A549 (cell line): ENCODE results near the gene RPL26. TPM values are rescaled to one million over a fixed set of nuclear protein-coding genes. Genes with fewer than 3 reads are reported as not detected.

Source experiments
- ATAC-seq, 2 experiments: fragments of 200-7000 bp in 1 of 2; fragments of >200 bp in 1 of 2; cut with Nextera tagmentation in 1 of 2; cut with Tn5 transposase in 1 of 2; 3 replicates each; pipeline versions ENCODE4 v1.8.0 to v1.9.1; 2018 to 2020; ENCODE audit warnings: mild to moderate bottlenecking in 1 of 2, moderate library complexity in 1 of 2
- CTCF ChIA-PET: fragments of 300-600 bp; sonication (Branson Sonifier 250); formaldehyde crosslinking; extraction: SDS; loops from one replicate; lab custom pipeline; 2021; ENCODE audit warnings: antibody characterized with exemption, inconsistent platforms; lab: Yijun Ruan, JAX
- POLR2A ChIA-PET: fragments of 350-600 bp; formaldehyde crosslinking; extraction: SDS; loops from one replicate; lab custom pipeline; 2021; ENCODE audit warnings: antibody characterized with exemption, inconsistent platforms; lab: Yijun Ruan, JAX
- DNase-seq, 2 experiments: peaks; one replicate each; pipeline versions ENCODE4 v3.0.0 to v3.0.0-alpha.2; 2011 to 2016; ENCODE audit warnings: low read depth in 1 of 2, low spot score in 1 of 2
- FAIRE-seq: peaks from 2 replicates; lab custom pipeline; 2011; peaks lifted over from hg19 to GRCh38; lab: Jason Lieb, UNC
- H3K27ac ChIP-seq, 2 experiments: fragments of >200 bp; sonication (Bioruptor Twin); formaldehyde crosslinking; 3 replicates each; pipeline ENCODE4 v1.5.1; 2016 to 2017
- H3K4me1 ChIP-seq: fragments of >200 bp; sonication (Bioruptor Twin); formaldehyde crosslinking; 3 replicates; pipeline ENCODE4 v1.6.1; 2016
- H3K4me2 ChIP-seq: fragments of >200 bp; sonication (Bioruptor Twin); formaldehyde crosslinking; 3 replicates; pipeline ENCODE4 v1.6.1; 2016
- H3K4me3 ChIP-seq: fragments of >200 bp; sonication (Bioruptor Twin); formaldehyde crosslinking; 3 replicates; pipeline ENCODE4 v1.5.1; 2016
- H3K9me3 ChIP-seq: fragments of >200 bp; sonication (Bioruptor Twin); formaldehyde crosslinking; 3 replicates; pipeline ENCODE4 v1.6.1; 2016
- CBX2 ChIP-seq: fragments of 200-600 bp; sonication (generic); IDR thresholded peaks from 2 replicates; pipeline ENCODE4 v1.6.1; 2016; ENCODE audit warnings: low read depth, mild to moderate bottlenecking, borderline replicate concordance
- CBX8 ChIP-seq: fragments of 200-600 bp; sonication (generic); IDR thresholded peaks from 2 replicates; pipeline ENCODE4 v1.6.1; 2016
- CHD4 ChIP-seq: fragments of 200-600 bp; sonication (generic); IDR thresholded peaks from 2 replicates; pipeline ENCODE4 v1.6.1; 2016; ENCODE audit warnings: antibody characterized with exemption, mild to moderate bottlenecking, borderline replicate concordance
- EHMT2 ChIP-seq: fragments of 200-600 bp; sonication (generic); IDR thresholded peaks from 2 replicates; pipeline ENCODE4 v1.6.1; 2016; ENCODE audit warnings: antibody characterized with exemption, low read depth, mild to moderate bottlenecking, moderate library complexity
- EP300 ChIP-seq, 2 experiments: fragments of >200 bp; sonication (Bioruptor Twin); formaldehyde crosslinking; IDR thresholded peaks; 2 replicates in 1 of 2; 3 replicates in 1 of 2; pipeline ENCODE4 v1.6.1; 2016 to 2017
- FOSB ChIP-seq: fragments of 250-450 bp; sonication (Bioruptor Pico); IDR thresholded peaks from 2 replicates; pipeline ENCODE4 v1.5.0; 2020; ENCODE audit warnings: mild to moderate bottlenecking, moderate library complexity
- FOXS1 ChIP-seq: fragments of 250-450 bp; sonication (Bioruptor Pico); IDR thresholded peaks from 2 replicates; pipeline ENCODE4 v1.5.0; 2020; ENCODE audit warnings: mild to moderate bottlenecking, moderate library complexity
- GATA3 ChIP-seq: IDR thresholded peaks from 2 replicates; pipeline ENCODE4 v1.6.1; 2012; ENCODE audit warnings: borderline replicate concordance
- HDAC2 ChIP-seq: fragments of 200-600 bp; sonication (generic); IDR thresholded peaks from 2 replicates; pipeline ENCODE4 v1.6.1; 2016
- HOXA7 ChIP-seq: fragments of 250-450 bp; sonication (Bioruptor Pico); IDR thresholded peaks from 2 replicates; pipeline ENCODE4 v1.5.0; 2020; ENCODE audit warnings: mild to moderate bottlenecking, moderate library complexity
- KDM1A ChIP-seq: fragments of 200-600 bp; sonication (generic); IDR thresholded peaks from 2 replicates; pipeline ENCODE4 v1.6.1; 2016; ENCODE audit warnings: low read depth, mild to moderate bottlenecking
- MYC ChIP-seq: IDR thresholded peaks from 2 replicates; pipeline ENCODE4 v1.6.1; 2012; ENCODE audit warnings: mild to moderate bottlenecking, inconsistent platforms, low read length, improper control_type of control experiment, borderline replicate concordance
- PHF8 ChIP-seq: fragments of 200-600 bp; sonication (generic); IDR thresholded peaks from 2 replicates; pipeline ENCODE4 v1.6.1; 2016; ENCODE audit warnings: low read depth, mild to moderate bottlenecking, antibody characterized with exemption, moderate library complexity, borderline replicate concordance
- RAD21 ChIP-seq, 2 experiments: fragments of >200 bp in 1 of 2; sonication (Bioruptor Twin) in 1 of 2; formaldehyde crosslinking in 1 of 2; IDR thresholded peaks in 1 of 2; conservative IDR thresholded peaks in 1 of 2; 2 replicates in 1 of 2; 3 replicates in 1 of 2; pipeline ENCODE4 v1.6.1; 2012 to 2018; ENCODE audit warnings: inconsistent platforms in 1 of 2
- RFX5 ChIP-seq: fragments of 450-650 bp; IDR thresholded peaks from 2 replicates; pipeline ENCODE4 v1.7.1; 2014; ENCODE audit warnings: antibody characterized with exemption, mild to moderate bottlenecking, moderate library complexity
- RNF2 ChIP-seq: fragments of 200-600 bp; sonication (generic); IDR thresholded peaks from 2 replicates; pipeline ENCODE4 v1.6.1; 2016; ENCODE audit warnings: low read depth, mild to moderate bottlenecking, antibody characterized with exemption, moderate library complexity, borderline replicate concordance
- SMC3 ChIP-seq: fragments of >200 bp; sonication (Bioruptor Twin); formaldehyde crosslinking; IDR thresholded peaks from 3 replicates; pipeline ENCODE4 v1.6.1; 2018; ENCODE audit warnings: inconsistent platforms
- SREBF2 ChIP-seq: fragments of 450-650 bp; IDR thresholded peaks from 2 replicates; pipeline ENCODE4 v1.6.1; 2014; ENCODE audit warnings: mild to moderate bottlenecking, moderate library complexity
- WGBS: methylation state at CpG from one replicate; pipeline ENCODE4 v1.1.6; 2017; ENCODE audit errors: missing lambda C conversion rate; 5-methylcytosine and 5-hydroxymethylcytosine counted together
- polyA plus RNA-seq, 4 experiments: library from polyadenylated mRNA; depleted of rRNA in 3 of 4; stranded (reverse); fragments of >200 nt; fragmentation: RNase III in 1 of 4; extraction: RNeasy Plus Mini Kit Qiagen cat#74134 plus additional on column Dnase treatment in 1 of 4; gene quantifications; 2 replicates in 3 of 4; 3 replicates in 1 of 4; pipeline ENCODE4 v1.2.3, GENCODE V29; 2011 to 2017
- TF ChIP-seq, protein P1 (sequence below): fragments of 450-650 bp; IDR thresholded peaks from 2 replicates; pipeline ENCODE4 v1.6.1; 2014; ENCODE audit warnings: antibody characterized with exemption
- TF ChIP-seq, protein P2 (sequence below): fragments of >200 bp; sonication (Bioruptor Twin); formaldehyde crosslinking; IDR thresholded peaks from 3 replicates; pipeline ENCODE4 v1.6.1; 2016
- TF ChIP-seq, protein P3 (sequence below): fragments of 150-350 bp; IDR thresholded peaks from 2 replicates; pipeline ENCODE4 v1.6.1; 2014; ENCODE audit warnings: low read depth, mild to moderate bottlenecking, low read length

RPL26 gene
- polyA plus RNA-seq, 2 of the 4 experiments (the other 2 are of a cell fraction), result 5,521 to 7,141 TPM

DNA sequence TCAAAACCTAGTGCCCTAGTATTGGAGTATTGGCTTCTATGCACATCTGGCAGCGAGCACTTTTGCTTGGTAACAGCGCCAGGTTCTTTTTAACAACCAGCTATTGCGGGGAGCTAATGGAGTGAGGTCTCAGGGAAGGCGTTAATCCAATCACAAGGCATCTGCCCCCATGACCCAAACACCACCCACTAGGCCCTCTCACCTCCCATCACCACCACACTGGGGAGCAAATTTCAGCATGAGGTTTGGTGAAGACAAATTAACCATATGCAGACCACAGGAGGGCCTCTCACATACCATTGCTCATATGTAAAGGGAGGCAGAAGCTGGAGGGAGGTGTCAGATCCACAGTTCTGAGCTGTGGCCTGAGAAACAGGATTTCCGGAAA, 44.2 kb downstream of the RPL26 start:
- ChIA-PET CTCF (interaction anchor here (0.9 to 4.5 kb wide), 6 partner anchors 11 to 282 kb away, joined by 3 to 16 read pairs (median 4); no protein-coding TSS in a partner anchor), POLR2A (no interaction called here)
- ATAC-seq (peak in 1 of 2 experiments; percentile 26; a peak in 1 of 6 replicates), DNase-seq (no peak), FAIRE-seq (no peak)
- H3K27ac ChIP-seq, result no peak overlapping the region
- TF ChIP-seq EHMT2 (no peak), FOSB (CRISPR knock-in tag) (no peak), RFX5 (no peak), FOXS1 (no peak), MYC (no peak), EP300 (IDR thresholded peaks at IDR 0.05) (no peak), KDM1A (no peak), SMC3 (no peak)
- TF ChIP-seq, protein P1, sequence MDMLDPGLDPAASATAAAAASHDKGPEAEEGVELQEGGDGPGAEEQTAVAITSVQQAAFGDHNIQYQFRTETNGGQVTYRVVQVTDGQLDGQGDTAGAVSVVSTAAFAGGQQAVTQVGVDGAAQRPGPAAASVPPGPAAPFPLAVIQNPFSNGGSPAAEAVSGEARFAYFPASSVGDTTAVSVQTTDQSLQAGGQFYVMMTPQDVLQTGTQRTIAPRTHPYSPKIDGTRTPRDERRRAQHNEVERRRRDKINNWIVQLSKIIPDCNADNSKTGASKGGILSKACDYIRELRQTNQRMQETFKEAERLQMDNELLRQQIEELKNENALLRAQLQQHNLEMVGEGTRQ, result no peak
- WGBS, result 84% methylated on average over 5 of the region's 5 CpGs
- no peak overlapping the region for H3K4me3 ChIP-seq
- no peak overlapping the region for H3K4me2 ChIP-seq
- no peaks in the 10 kb centered on the region for H3K4me1 ChIP-seq
- H3K9me3 ChIP-seq, result no peaks in the 10 kb centered on the region

- ATAC-seq, result peak in 1 of 2 experiments; percentile 20; a peak in 2 of 6 replicates
- ChIA-PET POLR2A (interaction anchor here (0.8 to 1.2 kb wide), 2 partner anchors 43 to 88 kb away, joined by 3 read pairs; no protein-coding TSS in a partner anchor), CTCF (interaction anchor here (0.6 to 4.5 kb wide), 9 partner anchors 11 to 1552 kb away, joined by 3 to 16 read pairs (median 3); no protein-coding TSS in a partner anchor)
- Histone ChIP-seq H3K4me3 (no peak overlapping the region), H3K9me3 (no peaks in the 10 kb centered on the region), H3K4me1 (no peaks in the 10 kb centered on the region), H3K27ac (no peak overlapping the region), H3K4me2 (no peak overlapping the region)
- TF ChIP-seq HDAC2, result no peak
- TF ChIP-seq, protein P2, sequence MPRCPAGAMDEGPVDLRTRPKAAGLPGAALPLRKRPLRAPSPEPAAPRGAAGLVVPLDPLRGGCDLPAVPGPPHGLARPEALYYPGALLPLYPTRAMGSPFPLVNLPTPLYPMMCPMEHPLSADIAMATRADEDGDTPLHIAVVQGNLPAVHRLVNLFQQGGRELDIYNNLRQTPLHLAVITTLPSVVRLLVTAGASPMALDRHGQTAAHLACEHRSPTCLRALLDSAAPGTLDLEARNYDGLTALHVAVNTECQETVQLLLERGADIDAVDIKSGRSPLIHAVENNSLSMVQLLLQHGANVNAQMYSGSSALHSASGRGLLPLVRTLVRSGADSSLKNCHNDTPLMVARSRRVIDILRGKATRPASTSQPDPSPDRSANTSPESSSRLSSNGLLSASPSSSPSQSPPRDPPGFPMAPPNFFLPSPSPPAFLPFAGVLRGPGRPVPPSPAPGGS, result no peak
- no peak for TF ChIP-seq MYC
- no peak for TF ChIP-seq RAD21 (conservative IDR thresholded peaks at IDR 0.05 in 1 of 2, IDR thresholded peaks at IDR 0.05 in 1 of 2)
- no peak for TF ChIP-seq HOXA7 (CRISPR knock-in tag)
- TF ChIP-seq, protein P3, sequence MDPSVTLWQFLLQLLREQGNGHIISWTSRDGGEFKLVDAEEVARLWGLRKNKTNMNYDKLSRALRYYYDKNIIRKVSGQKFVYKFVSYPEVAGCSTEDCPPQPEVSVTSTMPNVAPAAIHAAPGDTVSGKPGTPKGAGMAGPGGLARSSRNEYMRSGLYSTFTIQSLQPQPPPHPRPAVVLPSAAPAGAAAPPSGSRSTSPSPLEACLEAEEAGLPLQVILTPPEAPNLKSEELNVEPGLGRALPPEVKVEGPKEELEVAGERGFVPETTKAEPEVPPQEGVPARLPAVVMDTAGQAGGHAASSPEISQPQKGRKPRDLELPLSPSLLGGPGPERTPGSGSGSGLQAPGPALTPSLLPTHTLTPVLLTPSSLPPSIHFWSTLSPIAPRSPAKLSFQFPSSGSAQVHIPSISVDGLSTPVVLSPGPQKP, result no peak
- no peak for TF ChIP-seq RNF2
- TF ChIP-seq CHD4, result no peak
- TF ChIP-seq CBX2, result no peak
- TF ChIP-seq PHF8, result no peak
- no peak for TF ChIP-seq GATA3
- TF ChIP-seq CBX8, result no peak
- no peak for TF ChIP-seq SREBF2
- no peak for DNase-seq
- FAIRE-seq, result peak; percentile 7
- 50% methylated on average over 11 of the region's 11 CpGs for WGBS
These were observed 44.9 kb downstream of the RPL26 start for GRCh38 chr17:8337802-8338752.
